ENCODE results near the gene CD9. TPM values are rescaled to one million over a fixed set of nuclear protein-coding genes. Genes with fewer than 3 reads are reported as not detected.

Gene CD9
- total RNA-seq, 1 donor from 2014 or later = 17.6 TPM

- Mint-ChIP-seq H3K9me3 (ENCODE audit: unreplicated experiment) (peaks cover 7% of the 10 kb centered on the region), H3K27ac (ENCODE audit: unreplicated experiment) (peak overlapping the region; percentile 9), H3K27me3 (ENCODE audit: unreplicated experiment) (peaks cover 7% of the 10 kb centered on the region), H3K4me1 (ENCODE audit: low read depth, unreplicated experiment) (peaks cover 42% of the 10 kb centered on the region), H3K4me3 (ENCODE audit: unreplicated experiment) (peak overlapping the region; percentile 16), H3K36me3 (ENCODE audit: unreplicated experiment) (no peaks in the 10 kb centered on the region)
- TF ChIP-seq CTCF (IDR thresholded peaks at IDR 0.05; ENCODE audit: partially characterized antibody, unreplicated experiment) = no peak
- no peak for DNase-seq
Measured at GRCh38 chr12:6234906-6235305, 34.7 kb downstream of the CD9 start.

DNA sequence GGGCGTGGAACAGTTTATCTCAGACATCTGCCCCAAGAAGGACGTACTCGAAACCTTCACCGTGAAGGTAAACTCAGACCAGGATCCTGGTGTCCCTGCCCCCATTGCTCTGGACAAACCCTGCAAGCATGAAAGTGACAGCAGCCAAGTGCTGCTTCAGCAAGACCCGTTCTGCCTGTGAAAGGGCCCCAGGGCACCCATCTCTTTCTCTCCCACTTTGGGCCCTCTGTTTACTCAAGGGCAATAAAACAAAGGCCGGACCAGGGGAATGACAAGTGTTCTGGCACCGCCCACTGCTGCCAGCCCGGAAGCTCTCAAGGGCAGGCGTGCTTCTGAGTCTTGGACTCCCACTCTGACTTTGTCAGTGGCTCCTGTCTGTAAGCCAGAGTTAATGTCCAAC is 35.3 kb downstream of the CD9 start:
- no peak for TF ChIP-seq CTCF (IDR thresholded peaks at IDR 0.05; ENCODE audit: partially characterized antibody, unreplicated experiment)
- peaks cover 40% of the 10 kb centered on the region for H3K4me1 Mint-ChIP-seq (ENCODE audit: low read depth, unreplicated experiment)
- DNase-seq = no peak
- peaks cover 7% of the 10 kb centered on the region for H3K9me3 Mint-ChIP-seq (ENCODE audit: unreplicated experiment)
- H3K27ac Mint-ChIP-seq (ENCODE audit: unreplicated experiment) = peak overlapping the region; percentile 9
- H3K36me3 Mint-ChIP-seq (ENCODE audit: unreplicated experiment) = no peaks in the 10 kb centered on the region
- H3K4me3 Mint-ChIP-seq (ENCODE audit: unreplicated experiment) = no peak overlapping the region
- peaks cover 7% of the 10 kb centered on the region for H3K27me3 Mint-ChIP-seq (ENCODE audit: unreplicated experiment)

GRCh38 chr12:6235906-6236640 is 35.9 kb downstream of the CD9 start:
- Mint-ChIP-seq H3K36me3 (ENCODE audit: unreplicated experiment) (no peaks in the 10 kb centered on the region), H3K27ac (ENCODE audit: unreplicated experiment) (no peak overlapping the region), H3K9me3 (ENCODE audit: unreplicated experiment) (peaks cover 7% of the 10 kb centered on the region), H3K27me3 (ENCODE audit: unreplicated experiment) (peaks cover 5% of the 10 kb centered on the region), H3K4me3 (ENCODE audit: unreplicated experiment) (no peak overlapping the region), H3K4me1 (ENCODE audit: low read depth, unreplicated experiment) (peaks cover 35% of the 10 kb centered on the region)
- TF ChIP-seq CTCF (IDR thresholded peaks at IDR 0.05; ENCODE audit: partially characterized antibody, unreplicated experiment) = no peak
- no peak for DNase-seq

DNA sequence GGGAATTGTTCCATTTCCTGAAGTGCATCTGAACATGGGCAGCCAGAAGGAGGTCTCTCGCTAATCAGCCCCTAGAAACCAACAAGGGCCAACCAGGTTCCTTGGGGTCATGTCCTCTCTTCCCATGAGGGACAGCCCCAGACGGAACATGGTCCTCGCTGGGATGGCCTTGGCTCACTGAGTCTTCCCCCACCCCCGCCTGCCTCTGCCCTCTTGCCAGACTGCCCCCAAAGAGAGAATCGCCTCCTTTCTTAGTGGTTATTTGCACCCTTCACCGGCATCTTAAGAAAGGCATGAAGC is 36.4 kb downstream of the CD9 start:
- H3K27ac Mint-ChIP-seq (ENCODE audit: unreplicated experiment) = no peak overlapping the region
- DNase-seq = no peak
- H3K4me1 Mint-ChIP-seq (ENCODE audit: low read depth, unreplicated experiment) = peaks cover 35% of the 10 kb centered on the region
- peaks cover 5% of the 10 kb centered on the region for H3K27me3 Mint-ChIP-seq (ENCODE audit: unreplicated experiment)
- H3K4me3 Mint-ChIP-seq (ENCODE audit: unreplicated experiment) = no peak overlapping the region
- no peaks in the 10 kb centered on the region for H3K36me3 Mint-ChIP-seq (ENCODE audit: unreplicated experiment)
- peaks cover 7% of the 10 kb centered on the region for H3K9me3 Mint-ChIP-seq (ENCODE audit: unreplicated experiment)
- TF ChIP-seq CTCF (IDR thresholded peaks at IDR 0.05; ENCODE audit: partially characterized antibody, unreplicated experiment) = no peak

GRCh38 chr12:6237830-6238229 is 37.6 kb downstream of the CD9 start:
- Mint-ChIP-seq H3K27ac (ENCODE audit: unreplicated experiment) (no peak overlapping the region), H3K4me3 (ENCODE audit: unreplicated experiment) (no peak overlapping the region), H3K27me3 (ENCODE audit: unreplicated experiment) (peaks cover 1% of the 10 kb centered on the region), H3K4me1 (ENCODE audit: low read depth, unreplicated experiment) (peaks cover 28% of the 10 kb centered on the region), H3K9me3 (ENCODE audit: unreplicated experiment) (peaks cover 7% of the 10 kb centered on the region), H3K36me3 (ENCODE audit: unreplicated experiment) (no peaks in the 10 kb centered on the region)
- TF ChIP-seq CTCF (IDR thresholded peaks at IDR 0.05; ENCODE audit: partially characterized antibody, unreplicated experiment) = no peak
- no peak for DNase-seq
